Fibroblast of skin of scalp (primary cell): Measurements from ENCODE around the gene NECAB2.

Source experiments
- DNase-seq: peaks from one replicate; pipeline ENCODE4 v3.0.0-alpha.2; 2013

Gene NECAB2

DNA sequence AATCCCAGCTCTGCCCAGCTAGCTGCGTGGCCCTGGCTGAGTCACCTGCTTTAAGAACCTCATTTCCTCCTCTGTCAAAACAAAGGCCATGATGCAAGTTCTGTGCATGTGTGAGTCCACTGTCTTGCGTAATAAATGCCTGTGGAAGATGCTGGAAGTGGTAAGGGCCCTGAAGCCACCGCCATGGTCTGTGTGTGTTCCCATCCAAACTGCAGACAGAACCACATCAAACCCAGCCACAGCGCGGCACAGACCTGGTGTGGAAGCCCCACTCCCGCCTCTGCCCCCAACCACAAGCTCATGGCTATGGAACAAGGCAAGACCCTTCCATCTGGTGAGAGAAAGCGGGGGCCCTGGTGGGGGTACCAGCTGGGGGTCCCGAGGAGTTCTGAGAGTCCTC is 26.0 kb downstream of the NECAB2 start:
- DNase-seq = peak; percentile 82

DNA sequence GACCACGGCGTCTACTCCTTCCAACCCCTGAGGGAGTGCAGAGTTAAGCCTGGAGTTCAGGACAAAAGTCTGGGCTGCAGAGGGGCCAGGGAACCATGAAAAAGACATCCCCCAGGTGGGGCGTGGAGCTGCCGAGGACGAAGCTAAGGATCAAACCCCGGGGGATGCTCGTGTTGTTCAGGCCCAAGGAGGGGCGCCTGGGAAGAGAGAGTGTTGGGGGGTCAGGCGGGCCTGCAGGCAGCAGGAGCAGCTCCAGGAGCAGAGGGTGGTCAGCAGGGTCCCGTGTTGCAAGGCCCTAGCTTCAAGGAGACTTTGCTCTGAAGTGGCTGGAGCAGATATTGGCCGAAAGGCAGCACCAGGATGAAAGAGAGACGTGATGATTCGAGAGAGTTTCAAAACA is 26.7 kb downstream of the NECAB2 start:
- no peak for DNase-seq

DNA sequence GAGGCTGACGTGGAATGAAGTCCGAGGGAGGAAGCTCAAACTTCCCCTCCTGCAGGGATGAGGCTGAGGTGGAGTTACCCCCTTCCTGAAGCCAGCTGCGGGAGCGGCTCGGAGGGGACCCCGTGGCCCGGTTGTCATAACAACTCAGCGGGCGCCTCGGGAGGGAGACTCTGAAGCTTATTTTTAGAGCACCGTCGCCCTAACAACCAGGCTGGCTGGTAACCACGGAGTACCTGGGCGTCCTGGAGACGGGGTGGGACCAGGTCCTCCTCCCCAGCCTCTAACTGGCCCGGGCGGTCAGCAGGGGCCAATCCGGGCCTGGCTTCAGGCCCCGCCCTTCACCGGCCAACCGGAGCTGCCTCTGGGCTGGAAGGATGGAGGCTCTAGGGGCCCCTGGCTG is 27.7 kb downstream of the NECAB2 start:
- DNase-seq = no peak

DNA sequence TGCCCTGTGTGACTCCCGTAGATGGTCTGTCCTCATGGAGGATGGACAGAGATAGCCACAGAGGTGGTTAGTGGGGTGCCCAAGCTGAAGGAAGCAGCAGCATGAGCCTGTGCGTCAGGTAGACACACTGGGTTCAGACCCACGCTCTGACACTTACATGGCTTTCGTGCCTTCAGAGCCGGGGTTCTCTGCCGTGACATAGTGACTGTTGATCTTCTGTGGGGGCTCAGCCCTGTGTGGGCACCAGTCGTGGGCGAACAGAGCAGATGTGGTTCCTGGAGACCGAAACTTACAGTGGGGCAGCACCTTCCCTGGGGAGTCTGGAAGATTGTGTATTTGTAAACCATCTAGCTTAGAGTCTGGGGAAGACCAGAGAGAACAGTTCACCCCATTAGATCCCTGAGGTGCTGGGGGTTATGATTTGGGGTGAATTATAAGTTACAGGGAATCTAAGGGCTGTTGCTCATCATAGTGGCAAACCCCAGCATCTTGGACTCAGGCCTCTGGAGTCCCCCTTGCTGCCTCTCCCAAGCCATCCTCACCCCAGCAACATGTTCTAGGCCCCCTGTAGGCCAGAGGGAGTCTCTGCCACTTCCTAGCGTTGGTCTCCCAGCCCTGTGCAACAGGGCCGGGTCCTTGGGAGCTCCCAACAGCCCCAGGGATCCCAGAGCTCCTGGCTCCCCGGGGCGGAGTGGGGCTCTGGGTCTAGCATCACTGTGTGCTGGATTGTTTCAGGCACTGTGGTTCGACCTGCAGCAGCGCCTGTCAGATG is 28.6 kb downstream of the NECAB2 start:
- no peak for DNase-seq

DNA sequence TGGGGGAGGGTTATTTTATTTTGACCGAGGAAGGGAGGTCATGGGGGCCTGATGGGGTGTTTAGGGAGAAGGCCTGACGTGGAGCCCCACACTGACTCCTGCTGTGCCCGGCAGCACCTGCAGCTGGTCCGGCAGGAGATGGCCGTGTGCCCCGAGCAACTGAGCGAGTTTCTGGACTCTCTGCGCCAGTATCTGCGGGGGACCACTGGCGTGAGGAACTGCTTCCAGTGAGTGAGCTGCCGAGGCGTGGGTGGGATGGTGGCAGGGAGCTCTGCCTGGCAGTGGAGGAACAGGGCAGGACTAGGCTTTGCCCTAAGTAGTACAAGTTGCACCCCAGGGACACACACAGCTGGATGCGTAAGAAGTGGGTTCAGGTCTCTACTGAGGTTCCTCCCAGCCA is 30.0 kb downstream of the NECAB2 start:
- DNase-seq = no peak

DNA sequence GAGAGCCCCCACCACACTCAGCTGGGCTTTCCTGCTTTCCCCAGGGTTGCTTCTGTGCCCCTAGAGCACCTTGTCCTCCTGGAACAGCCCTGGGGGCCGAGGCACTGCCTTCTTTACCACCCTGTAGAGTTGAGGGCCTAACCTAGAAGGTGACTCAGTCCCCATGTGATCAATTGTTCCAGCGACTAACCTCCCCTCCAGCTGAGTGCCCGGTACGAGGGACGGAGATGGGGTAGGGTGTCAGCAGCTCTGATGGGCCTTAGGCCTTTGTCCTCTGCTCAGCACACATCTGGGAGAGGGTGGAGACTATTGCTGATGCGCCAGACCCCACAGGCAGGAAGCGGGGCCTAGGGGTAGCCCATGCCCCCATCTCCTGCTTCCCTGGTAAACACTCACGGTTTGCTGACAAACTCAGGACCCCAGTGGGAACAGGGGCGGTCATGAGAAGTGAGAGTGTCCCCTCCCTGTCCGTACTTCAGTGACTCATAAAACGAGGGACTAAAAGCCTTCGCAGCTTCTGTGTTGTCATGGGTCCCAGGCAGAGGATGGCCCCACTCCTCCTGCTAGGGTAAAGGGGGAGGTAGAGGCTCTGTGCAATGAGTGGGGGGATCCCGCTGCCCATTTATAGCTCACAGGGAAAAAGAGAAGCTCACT is 33.1 kb downstream of the NECAB2 start:
- DNase-seq = no peak

DNA sequence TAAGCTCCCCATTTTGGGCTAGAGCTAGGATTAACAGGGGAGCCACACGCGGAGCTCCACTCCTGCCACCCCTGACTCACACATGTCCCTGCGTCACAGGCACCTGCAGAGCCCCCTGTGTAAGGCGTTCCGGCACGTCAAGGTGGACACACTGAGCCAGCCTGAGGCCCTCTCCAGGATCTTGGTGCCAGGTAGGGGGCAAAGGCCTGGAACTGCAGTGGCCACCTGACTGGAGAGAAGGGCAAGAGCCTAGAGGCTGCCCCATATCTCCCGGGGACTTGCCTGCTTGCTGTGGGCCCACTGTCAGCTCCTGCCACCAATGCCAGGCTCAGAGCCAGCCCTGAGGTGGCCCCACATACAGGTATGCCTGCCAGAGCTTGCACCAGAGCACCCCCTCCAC is 33.7 kb downstream of the NECAB2 start:
- no peak for DNase-seq

DNA sequence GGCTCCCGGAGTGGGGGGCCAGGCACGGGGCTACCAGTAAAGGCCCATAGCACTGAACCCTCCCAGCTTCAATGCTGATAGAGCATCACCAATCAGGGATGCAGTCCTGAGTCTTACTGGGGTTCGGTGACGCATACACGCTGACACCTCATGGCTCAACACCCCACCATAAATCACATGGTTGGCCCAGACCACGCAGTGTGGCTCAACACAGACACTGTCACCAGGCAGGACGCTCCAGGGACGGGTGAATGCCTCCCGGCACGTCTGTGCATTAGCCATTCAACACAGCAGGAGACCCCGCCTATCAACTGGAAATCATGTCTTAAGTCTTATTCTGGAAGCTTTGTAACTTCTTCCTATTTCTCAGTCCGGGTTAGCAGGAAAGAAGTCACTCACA is 35.0 kb downstream of the NECAB2 start:
- no peak for DNase-seq

DNA sequence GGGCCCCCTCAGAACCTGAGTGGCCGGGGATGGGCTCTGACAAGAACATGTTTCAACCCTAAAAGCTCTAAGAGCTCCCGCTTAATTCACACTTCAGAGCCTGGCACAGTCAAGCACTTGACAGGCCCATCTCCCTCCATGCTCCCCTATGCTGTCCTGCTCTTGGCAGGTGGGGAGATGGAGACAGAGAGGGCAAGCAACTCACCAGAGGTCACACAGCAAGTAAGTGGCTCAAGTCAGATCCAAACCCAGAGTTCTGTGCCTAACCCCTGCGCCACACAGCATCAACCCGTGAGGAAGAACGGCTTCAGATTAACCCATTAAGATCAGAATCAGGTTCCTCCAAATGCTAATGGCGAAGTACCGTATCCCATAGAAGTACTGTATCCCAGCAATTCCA is 36.4 kb downstream of the NECAB2 start:
- no peak for DNase-seq

DNA sequence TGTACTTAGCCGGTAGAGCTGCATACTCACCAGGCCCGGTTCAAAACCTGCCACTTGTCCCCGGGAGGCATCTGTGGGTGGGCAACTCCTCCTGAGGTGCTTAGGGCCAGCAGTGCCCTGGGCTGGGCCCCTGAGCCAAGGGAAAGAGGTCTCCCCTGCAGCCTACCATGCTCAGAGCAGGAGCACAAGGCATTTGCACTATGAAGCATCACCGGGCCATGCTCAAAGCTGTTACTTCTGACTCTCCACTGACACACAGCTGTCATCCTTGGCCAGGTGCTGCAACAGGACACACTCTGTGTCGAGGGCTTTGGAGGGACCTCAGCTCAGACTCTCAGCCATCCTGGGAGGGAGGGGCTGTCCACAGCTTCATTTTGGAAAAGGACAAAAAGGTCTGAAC is 37.3 kb downstream of the NECAB2 start:
- no peak for DNase-seq

DNA sequence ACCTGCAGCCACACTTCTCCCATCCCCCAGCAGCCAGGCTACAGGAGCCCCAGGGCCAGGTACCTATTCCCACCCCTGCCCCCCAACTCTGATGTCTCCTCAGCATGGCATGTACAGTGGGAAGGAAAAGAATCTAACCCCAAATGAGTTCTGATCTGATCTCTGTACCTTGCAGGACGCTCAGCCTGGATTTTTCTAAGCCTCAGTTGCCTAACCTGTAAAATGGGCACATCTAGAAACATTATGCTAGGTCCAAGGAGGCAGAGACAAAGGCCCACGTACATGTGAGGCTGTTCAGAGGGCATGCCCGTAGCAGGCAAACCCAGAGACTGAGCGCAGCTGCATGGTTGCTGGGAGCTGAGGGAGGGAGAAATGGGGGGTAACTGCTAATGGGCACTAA is 39.5 kb downstream of the NECAB2 start:
- DNase-seq = no peak

DNA sequence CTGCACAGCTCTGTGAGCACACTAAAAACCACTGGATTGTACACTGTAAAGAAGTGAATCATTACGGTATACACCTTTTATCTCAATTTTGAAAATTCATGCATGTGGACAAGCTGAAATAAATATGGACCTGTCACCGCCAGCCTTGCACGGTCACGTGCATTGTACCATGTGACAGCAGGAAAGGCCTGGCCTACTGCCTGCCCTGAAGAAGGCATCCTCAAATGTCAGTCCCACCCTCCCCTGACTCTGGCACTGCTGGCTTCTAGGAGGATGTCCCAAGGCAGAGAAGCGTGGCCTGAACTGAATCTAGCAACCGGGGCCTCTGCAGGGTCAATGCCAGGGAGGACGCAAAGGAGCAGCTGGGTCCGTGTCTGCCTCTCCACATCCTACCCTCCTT is 39.9 kb downstream of the NECAB2 start:
- DNase-seq = no peak

DNA sequence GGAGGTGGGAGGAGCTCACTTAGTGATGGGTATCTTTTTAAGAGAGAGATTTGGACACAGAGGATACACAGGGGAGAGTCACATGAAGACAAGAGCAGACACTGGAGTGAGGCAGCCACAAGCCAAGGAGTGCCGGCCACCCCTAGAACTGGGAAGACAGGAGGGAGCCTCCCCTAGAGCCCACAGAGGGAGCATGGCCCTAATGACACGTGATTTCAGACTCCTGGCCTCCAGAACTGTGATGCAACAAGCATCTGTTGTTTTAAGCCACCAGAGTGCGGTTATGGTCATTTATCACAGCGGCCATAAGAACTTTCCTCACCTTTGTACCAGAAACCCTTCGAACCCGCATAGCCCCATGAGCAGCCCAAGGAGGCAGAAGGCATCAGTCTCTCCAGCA is 41.2 kb downstream of the NECAB2 start:
- no peak for DNase-seq

DNA sequence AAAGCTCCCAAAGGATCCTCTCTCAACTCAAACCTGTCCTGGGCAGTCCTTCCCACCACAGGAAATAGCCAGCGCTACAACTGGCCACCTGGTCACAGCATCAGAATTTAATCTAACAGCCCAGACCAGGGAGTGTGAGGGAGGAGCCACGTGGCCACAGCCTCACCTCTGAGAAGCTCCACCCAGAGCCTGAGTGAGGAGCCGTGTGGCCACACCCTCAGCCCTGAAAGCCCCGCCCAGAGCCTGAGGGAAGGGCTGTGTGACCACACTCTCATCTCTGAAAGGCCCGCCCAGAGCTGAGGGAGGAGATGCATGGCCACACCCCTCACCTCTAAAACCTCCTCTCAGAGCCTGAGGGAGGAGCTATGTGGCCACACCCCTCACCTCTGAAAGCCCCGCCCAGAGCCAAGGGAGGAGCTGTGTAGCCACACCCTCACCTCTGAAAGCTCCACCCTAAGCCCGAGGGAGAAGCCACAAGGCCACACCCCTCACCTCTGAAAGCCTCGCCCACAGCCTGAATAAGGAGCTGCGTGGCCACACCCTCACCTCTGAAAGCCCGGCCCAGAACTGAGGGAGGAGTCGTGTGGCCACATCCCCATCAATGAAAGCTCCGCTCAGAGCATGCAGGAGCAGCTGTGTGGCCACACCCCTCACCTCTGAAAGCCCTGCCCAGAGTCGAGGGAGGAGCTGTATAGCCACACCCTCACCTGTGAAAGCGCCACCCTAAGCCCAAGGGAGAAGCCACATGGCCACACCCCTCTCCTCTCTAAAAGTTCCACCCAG is 45.9 kb downstream of the NECAB2 start:
- DNase-seq = peak; percentile 37

DNA sequence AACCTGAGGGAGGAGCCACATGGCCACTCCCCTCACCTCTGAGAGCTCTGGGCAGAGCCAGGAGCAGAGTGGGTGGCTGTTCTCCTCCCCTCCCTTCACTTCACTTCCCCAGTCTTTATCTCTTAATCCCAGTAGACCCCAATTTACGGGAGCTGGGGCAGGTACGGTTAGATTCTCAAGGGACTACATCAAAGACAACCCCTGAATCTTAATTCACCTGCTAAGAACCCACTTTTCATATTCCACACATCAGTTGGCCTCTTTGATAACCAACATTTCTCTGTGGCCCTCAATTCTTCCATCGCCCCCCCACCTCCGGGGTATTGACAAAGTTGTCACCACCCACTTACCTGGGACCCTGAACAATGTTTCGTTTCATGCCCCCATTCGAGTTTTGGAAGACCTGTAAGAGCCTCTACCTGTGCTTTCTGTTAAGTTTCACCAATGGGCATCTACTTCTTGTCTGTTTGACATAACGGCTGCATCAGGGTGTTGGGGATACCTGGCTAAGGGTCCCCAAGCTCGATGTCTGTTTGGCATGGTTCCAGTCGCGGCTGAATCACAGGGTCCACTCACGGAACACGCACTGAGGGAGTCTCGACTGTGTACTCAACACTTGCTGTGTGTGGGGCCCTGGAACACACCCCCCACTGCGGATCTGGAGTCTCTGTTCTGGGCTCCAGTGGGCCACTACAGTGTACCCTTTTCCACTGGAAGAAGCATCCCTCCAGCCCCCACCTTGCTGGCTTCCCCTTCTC is 46.7 kb downstream of the NECAB2 start:
- no peak for DNase-seq

DNA sequence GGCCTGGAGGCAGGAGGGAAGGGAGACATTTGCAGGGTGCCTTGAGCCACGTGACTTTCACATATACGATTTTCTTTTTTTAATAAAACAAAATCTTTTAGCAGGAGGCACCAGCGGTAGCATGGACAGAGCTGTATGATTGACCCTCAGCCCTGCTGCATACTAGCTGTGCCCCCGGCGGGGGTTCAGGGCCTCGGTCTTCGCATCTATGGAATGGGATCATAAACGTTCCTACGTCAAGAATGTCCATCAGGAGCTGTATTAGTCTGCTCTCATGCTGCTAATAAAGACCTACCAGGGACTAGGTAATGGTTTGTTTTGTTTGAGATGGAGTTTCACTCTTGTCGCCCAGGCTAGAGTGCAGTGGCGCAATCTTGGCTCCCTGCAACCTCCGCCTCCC is 47.4 kb downstream of the NECAB2 start:
- no peak for DNase-seq

DNA sequence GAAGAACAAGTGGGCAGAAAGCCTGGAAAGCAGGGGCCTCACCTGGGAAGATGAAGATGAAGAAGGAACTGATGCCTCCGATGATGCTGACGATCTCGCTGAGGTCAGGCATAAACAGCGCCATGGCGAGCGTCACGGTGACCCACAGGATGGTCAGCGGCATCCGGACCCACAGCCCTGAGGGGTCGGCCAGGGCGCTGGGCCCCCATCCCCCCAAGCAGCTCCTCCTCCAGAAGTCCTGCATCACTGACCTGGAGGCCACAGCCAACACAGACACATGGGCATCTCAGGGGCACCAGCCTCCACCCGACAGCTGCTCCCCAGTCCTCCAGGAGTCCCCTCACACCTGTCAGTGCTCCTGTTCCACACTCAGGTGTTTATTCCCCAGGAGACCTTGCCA is 48.4 kb downstream of the NECAB2 start:
- no peak for DNase-seq

DNA sequence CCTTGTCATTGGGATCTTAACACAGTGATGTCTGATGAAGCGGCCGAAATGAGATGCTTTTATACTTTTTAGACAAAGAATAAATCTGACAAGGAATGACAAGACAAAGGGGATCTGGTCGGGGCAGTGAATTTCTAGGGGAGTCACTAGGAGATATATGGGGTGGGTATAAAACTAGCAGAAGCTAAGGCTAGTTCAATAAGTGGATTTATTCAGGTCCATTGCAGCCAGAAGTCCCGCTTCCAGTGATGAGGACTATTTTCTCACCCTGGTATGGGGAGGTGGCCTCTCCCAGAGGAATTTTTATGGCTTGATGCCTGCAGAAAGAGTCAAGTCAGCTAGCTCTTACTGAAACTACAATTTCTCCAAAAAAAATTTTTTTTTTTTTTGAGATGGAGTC is 50.7 kb downstream of the NECAB2 start:
- no peak for DNase-seq

DNA sequence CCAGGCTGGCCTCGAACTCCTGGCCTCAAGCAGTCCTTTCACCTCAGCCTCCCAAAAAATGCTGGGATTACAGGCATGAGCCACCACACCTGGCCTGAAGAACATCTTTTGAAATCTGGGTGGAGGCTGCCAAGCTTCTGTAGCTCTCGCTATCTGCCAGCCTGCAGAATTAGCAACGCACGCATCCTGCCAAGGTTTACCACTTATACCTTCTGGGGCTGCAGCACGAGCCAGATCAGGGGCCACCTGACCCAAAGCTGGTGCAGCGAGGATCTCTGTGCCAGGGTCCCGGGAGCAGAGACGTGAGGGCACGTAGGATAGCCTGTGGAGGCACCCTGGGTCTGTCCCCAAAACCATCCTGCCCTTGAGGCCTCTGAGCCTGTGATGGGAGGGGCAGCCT is 52.3 kb downstream of the NECAB2 start:
- DNase-seq = no peak

DNA sequence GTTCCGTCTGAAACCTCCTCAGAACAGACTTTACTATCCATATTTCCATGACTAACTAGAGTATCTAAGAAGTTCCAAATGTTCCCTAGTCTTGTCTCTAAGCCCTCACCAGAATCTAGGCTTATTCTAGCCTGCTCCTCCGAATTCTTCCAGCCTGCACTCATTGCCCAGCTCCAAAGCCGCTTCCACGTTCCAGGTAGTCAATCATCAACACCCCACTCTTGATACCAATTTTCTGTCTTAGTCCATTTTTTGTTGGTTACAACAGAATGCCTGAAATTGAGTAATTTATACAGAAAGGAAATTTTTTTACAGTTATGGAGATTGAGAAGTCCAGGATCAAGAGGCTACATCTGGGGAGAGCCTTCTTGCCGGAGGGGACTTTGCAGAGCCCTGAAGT is 53.4 kb downstream of the NECAB2 start:
- DNase-seq = no peak

DNA sequence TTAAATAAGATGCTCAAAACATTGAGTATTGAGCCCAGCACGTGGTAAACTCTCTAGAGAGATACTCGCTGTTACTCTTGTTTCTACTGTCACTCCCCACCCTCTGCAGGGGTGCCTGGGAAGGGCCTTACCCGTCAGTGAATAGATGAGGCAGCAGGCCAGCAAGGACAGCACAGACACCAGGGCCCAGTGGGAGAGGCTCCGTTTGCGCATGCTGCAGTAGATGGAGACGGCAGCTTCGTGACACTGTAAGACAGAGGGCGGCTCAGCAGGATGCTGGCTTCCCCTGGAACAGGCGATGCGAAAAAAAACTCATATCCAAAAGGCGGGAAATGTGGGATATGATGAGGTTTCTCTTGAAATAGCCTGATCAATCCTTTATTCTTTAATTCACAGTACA is 54.6 kb downstream of the NECAB2 start:
- DNase-seq = no peak

DNA sequence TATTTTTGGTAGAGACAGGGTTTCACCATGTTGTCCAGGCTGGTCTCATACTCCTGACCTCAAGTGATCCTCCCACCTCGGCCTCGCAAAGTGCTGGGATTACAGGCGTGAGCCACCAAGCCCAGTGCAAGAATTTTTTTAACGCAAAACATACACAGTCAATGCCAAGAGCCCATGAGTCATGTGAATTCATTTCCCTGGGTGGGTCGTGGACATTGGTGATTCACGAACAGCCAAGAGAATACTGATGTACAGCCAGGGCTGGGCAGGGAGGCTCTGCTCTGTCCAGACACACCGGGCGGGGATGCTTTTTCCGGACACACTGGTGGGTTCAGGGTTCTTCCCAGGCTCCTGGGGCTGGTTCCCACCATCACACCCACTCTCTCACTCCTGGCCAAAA is 56.8 kb downstream of the NECAB2 start:
- DNase-seq = peak; percentile 30

DNA sequence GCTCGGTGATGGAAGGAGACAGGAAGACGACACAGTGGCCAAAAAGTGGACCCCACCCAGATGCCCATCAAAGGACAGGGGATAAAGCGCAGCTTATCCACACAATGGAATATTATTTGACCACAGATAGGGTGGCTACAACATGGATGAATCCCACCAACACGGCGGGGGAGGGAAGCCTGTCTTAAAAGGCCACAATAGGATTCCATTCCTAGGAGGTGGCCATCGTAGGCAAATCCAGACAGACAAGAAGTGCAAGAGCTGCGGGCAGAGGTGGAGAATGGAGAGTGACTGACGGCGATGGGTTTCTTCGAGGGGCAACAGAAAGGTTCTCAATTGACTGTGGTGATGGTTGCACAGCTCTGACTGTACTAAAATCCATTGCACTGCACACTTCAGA is 58.6 kb downstream of the NECAB2 start:
- DNase-seq = no peak
